ENCODE measurements around the gene BICDL1. TPM values are rescaled to one million over a fixed set of nuclear protein-coding genes. Genes with fewer than 3 reads are reported as not detected.
A peak's percentile ranks its signal among the peaks of the same experiment; 100 is the strongest.

The BICDL1 gene
- total and polyA plus RNA-seq, 10 of the 15 experiments (the other 5 are each of a cell fraction or from before 2014, with no cell fraction given): 0.72 to 12.3 (median 4.2) TPM

DNA sequence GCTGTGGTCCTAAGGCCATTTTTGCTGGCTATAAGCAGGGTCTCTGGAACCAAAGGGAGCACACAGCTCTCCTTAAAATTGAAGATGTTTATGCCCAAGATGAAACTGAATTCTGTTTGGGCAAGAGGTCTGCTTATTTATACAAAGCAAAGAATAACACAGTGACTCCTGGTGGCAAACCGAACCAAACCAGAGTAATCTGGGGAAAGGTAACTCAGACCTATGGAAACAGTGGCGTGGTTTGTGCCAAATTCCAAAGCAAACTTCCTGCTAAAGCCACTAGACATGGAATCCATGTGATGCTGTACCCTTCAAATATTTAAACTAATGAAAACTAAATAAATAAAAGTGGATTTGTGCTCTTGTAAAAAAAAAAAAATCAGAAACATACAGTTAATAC, 29.6 kb upstream of the BICDL1 start:
- in situ Hi-C loops (cut with MboI) (no loop called here), intact Hi-C loops (cut with micrococcal nuclease; ENCODE audit: unreplicated experiment) (no loop called here)
- no peak overlapping the region for H2AFZ ChIP-seq (ENCODE audit: control insufficient read depth, low read depth, low read length)
- TF ChIP-seq BHLHE40 (IDR thresholded peaks at IDR 0.05; ENCODE audit: borderline replicate concordance in 1 of 2, low read depth in 2 of 2, low read length in 1 of 2) (no peak), BCLAF1 (IDR thresholded peaks at IDR 0.05) (no peak), ZNF274 (IDR thresholded peaks at IDR 0.05; ENCODE audit: insufficient read depth, insufficient read length) (no peak)
- RAD21 ChIA-PET (ENCODE audit: unreplicated experiment): no interaction called here
- no peaks in the 10 kb centered on the region for H4K20me1 ChIP-seq (ENCODE audit: control insufficient read depth, insufficient read depth)
- no peaks in the 10 kb centered on the region for H3K79me2 ChIP-seq (ENCODE audit: control insufficient read depth, insufficient read depth, low read length)
- CTCF ChIA-PET: interaction anchor here (1.6 kb wide), 1 partner anchor 128 kb away, joined by 3 read pairs; no protein-coding TSS in a partner anchor
- WGBS (ENCODE audit: insufficient coverage, insufficient replicate concordance, low lambda C conversion rate, missing lambda C conversion rate): 22% methylated on average over 2 of the region's 2 CpGs
- no peak for FAIRE-seq
- no peak overlapping the region for H3K27ac ChIP-seq (ENCODE audit: control insufficient read depth, insufficient read depth)
- H3K4me1 ChIP-seq (ENCODE audit: control insufficient read depth, insufficient read depth, low read length): no peaks in the 10 kb centered on the region
- no peaks in the 10 kb centered on the region for H3K27me3 ChIP-seq (replicated peaks in 1 of 2; ENCODE audit: control insufficient read depth in 2 of 2, insufficient read depth in 2 of 2, low read length in 1 of 2)
- no peak overlapping the region for H3K4me3 ChIP-seq
- no TSS peak for BruUV-seq (replicated peaks)
- peaks cover 4% of the 10 kb centered on the region; the same call in 2 of the 3 replicates for H3K9me3 ChIP-seq (replicated peaks; ENCODE audit: control insufficient read depth, insufficient read depth, low read length)
- no peak overlapping the region for H3K9ac ChIP-seq (ENCODE audit: control insufficient read depth, insufficient read depth, low read length)
- POLR2A ChIA-PET: no interaction called here
- DNase-seq (ENCODE audit: low read depth, low spot score): no peak
- SMC1A ChIA-PET (ENCODE audit: uncharacterized antibody, unreplicated experiment): no interaction called here
- H3K4me2 ChIP-seq (ENCODE audit: control insufficient read depth, insufficient read depth): no peak overlapping the region
- no peak for ATAC-seq
- no peaks in the 10 kb centered on the region for H3K36me3 ChIP-seq (ENCODE audit: control insufficient read depth in 2 of 2, insufficient read depth in 2 of 2, low read length in 1 of 2)

DNA sequence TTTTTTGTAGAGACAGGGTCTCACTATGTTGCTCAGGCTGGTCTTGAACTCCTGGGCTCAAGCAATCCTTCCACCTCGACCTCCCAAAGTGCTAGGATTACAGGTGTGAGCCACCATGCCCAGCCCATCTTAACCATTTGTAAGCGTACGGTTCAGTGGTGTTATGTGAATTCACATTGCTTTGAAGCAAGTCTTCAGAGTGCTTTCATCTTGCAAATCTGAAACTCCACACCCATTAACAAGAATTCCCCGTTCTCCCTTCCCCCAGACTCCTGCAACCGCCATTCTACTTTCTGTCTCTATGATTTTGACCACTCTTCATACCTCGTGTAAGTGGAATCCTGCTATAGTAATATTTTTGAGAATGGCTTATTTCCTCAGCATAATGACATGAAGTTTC, 24.9 kb upstream of the BICDL1 start:
- intact Hi-C loops (cut with micrococcal nuclease; ENCODE audit: unreplicated experiment): no loop called here
- RAD21 ChIA-PET (ENCODE audit: unreplicated experiment): no interaction called here
- 22% methylated on average over 6 of the region's 6 CpGs for whole genome bisulfite sequencing (ENCODE audit: insufficient coverage, insufficient replicate concordance, low lambda C conversion rate, missing lambda C conversion rate)
- no peaks in the 10 kb centered on the region for H3K36me3 ChIP-seq (ENCODE audit: control insufficient read depth in 2 of 2, insufficient read depth in 2 of 2, low read length in 1 of 2)
- in situ Hi-C loops (cut with MboI): no loop called here
- FAIRE-seq (no peak), DNase-seq (ENCODE audit: low read depth, low spot score) (peak; percentile 37), ATAC-seq (peak; percentile 90)
- SMC1A ChIA-PET (ENCODE audit: uncharacterized antibody, unreplicated experiment): no interaction called here
- POLR2A ChIA-PET: no interaction called here
- H4K20me1 ChIP-seq (ENCODE audit: control insufficient read depth, insufficient read depth): no peaks in the 10 kb centered on the region
- H3K27me3 ChIP-seq (replicated peaks in 1 of 2; ENCODE audit: control insufficient read depth in 2 of 2, insufficient read depth in 2 of 2, low read length in 1 of 2): no peaks in the 10 kb centered on the region
- BruUV-seq (replicated peaks): no TSS peak
- no peak overlapping the region for H3K9ac ChIP-seq (ENCODE audit: control insufficient read depth, insufficient read depth, low read length)
- TF ChIP-seq ZBTB33 (IDR thresholded peaks at IDR 0.05) (no peak), TCF7 (IDR thresholded peaks at IDR 0.05; ENCODE audit: borderline replicate concordance) (peak; percentile 84), RUNX3 (IDR thresholded peaks at IDR 0.05; ENCODE audit: low read length) (peak; percentile 27; the same call in 1 of the 2 replicates)
- no peak overlapping the region for H2AFZ ChIP-seq (ENCODE audit: control insufficient read depth, low read depth, low read length)
- CTCF ChIA-PET: no interaction called here
- no peak overlapping the region for H3K4me3 ChIP-seq
- no peak overlapping the region for H3K27ac ChIP-seq (ENCODE audit: control insufficient read depth, insufficient read depth)
- no peaks in the 10 kb centered on the region; the same call in 2 of the 3 replicates for H3K9me3 ChIP-seq (replicated peaks; ENCODE audit: control insufficient read depth, insufficient read depth, low read length)
- H3K4me1 ChIP-seq (ENCODE audit: control insufficient read depth, insufficient read depth, low read length): no peaks in the 10 kb centered on the region
- no peaks in the 10 kb centered on the region for H3K79me2 ChIP-seq (ENCODE audit: control insufficient read depth, insufficient read depth, low read length)
- no peak overlapping the region for H3K4me2 ChIP-seq (ENCODE audit: control insufficient read depth, insufficient read depth)
